Measurements from ENCODE around the gene LAMB2.

DNA sequence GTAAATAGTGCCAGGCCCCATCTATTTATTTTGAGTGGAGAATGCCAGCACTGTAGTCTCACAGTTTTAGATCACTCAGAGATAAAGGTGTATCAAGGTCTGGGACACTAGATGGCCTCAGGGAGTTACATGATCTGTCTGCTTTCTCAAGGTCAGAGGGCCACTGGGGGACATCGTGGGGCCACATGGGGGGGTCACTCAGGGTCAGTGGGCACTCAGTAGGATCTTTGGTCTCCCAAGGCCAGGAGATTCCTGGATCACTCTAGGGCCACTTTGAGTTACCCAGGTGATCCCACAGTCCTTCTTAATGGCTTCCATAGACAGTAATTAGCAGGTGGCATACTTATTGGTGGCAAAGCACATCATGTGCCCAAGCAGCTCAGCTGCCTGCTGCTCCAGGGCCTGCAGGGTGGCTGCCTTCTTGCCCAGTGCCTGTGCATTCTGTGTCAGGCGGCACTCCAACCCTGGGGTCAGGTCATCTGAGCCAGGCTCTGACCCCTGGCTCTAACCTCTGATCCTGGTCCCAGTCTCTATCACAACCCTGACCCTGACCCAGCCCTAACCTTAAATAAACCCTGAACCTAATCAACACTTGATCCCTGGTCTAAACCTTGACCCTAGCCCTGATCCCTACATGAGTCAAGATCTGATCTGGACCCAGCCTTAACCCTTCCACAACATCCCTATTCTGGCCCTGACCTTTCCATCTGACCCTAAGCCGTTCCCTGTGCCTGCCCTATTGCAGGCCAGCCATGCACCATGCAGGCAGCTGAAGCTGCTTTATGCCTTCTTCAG, 1.8 kb upstream of the LAMB2 start:
- TF ChIP-seq, protein P1, sequence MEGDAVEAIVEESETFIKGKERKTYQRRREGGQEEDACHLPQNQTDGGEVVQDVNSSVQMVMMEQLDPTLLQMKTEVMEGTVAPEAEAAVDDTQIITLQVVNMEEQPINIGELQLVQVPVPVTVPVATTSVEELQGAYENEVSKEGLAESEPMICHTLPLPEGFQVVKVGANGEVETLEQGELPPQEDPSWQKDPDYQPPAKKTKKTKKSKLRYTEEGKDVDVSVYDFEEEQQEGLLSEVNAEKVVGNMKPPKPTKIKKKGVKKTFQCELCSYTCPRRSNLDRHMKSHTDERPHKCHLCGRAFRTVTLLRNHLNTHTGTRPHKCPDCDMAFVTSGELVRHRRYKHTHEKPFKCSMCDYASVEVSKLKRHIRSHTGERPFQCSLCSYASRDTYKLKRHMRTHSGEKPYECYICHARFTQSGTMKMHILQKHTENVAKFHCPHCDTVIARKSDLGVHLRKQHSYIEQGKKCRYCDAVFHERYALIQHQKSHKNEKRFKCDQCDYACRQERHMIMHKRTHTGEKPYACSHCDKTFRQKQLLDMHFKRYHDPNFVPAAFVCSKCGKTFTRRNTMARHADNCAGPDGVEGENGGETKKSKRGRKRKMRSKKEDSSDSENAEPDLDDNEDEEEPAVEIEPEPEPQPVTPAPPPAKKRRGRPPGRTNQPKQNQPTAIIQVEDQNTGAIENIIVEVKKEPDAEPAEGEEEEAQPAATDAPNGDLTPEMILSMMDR (IDR thresholded peaks at IDR 0.05) = peak; percentile 15; the same call in 1 of the 2 replicates
- TF ChIP-seq FOXM1 (IDR thresholded peaks at IDR 0.05; ENCODE audit: low read depth) = no peak
- no peak for TF ChIP-seq CHD2 (IDR thresholded peaks at IDR 0.05; ENCODE audit: low read length, partially characterized antibody)
- TF ChIP-seq, protein P2, sequence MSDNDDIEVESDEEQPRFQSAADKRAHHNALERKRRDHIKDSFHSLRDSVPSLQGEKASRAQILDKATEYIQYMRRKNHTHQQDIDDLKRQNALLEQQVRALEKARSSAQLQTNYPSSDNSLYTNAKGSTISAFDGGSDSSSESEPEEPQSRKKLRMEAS (IDR thresholded peaks at IDR 0.05; ENCODE audit: low read depth) = no peak
- TF ChIP-seq RCOR1 (IDR thresholded peaks at IDR 0.05; ENCODE audit: low read length) = no peak
- TF ChIP-seq POLR2AphosphoS5 (IDR thresholded peaks at IDR 0.05; ENCODE audit: low read depth, low read length) = no peak
- no peak for TF ChIP-seq SMC3 (IDR thresholded peaks at IDR 0.05; ENCODE audit: low read depth, low read length)
- no peak for TF ChIP-seq TCF12 (IDR thresholded peaks at IDR 0.05)
- no peak for TF ChIP-seq MEF2A (IDR thresholded peaks at IDR 0.05; ENCODE audit: borderline replicate concordance, low read depth)
